ENCODE data around the gene DUSP12. TPM values are rescaled to one million over a fixed set of nuclear protein-coding genes. Genes with fewer than 3 reads are reported as not detected.

The DUSP12 gene
- total RNA-seq, 1 donor from 2014 or later, result 8.2 TPM

GRCh38 chr1:161726473-161727255 is 22.9 kb upstream of the DUSP12 start:
- DNase-seq (ENCODE audit: low spot score), result peak; percentile 90
- intact Hi-C loops (cut with DNase I), result loop anchor here (2.0 to 5.0 kb wide), 2 partner anchors 38 to 529 kb away; partner anchors contain the start of gene ADAMTS4

DNA sequence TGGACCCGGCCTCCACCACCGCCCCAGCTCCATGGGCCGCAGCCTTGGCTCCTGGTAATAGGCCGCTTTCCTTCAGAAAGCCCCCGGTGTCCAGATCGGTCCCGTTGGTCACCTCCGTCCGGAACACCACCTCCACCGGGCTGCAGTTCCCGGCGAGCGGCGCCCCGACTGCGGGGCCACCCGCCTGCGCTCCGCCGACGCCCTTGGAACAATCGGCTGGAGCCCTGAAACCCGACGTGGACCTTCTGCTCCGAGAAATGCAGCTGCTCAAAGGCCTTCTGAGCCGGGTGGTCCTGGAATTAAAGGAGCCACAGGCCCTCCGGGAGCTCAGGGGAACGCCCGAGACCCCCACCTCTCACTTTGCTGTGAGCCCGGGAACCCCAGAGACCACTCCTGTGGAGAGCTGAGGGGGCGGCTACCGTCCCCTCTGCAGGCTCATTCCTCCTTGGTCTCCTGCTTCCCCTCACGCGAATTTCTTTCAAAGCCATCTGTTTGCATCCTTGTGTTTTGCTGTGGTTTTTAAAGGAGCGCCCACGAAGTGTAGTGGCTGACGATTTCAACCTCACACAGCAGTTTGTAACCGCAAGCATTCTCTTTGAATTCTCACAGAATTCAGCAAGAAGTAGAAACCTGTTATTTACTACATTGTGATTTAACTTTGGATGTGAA is 22.2 kb upstream of the DUSP12 start:
- no peak for DNase-seq (ENCODE audit: low spot score)
- intact Hi-C loops (cut with DNase I), result loop anchor here (2.0 to 5.0 kb wide), 2 partner anchors 37 to 530 kb away; partner anchors contain the start of gene ADAMTS4

- intact Hi-C loops (cut with DNase I), result loop anchor here (5.0 kb wide), 1 partner anchor 531 kb away; the partner anchor contains the start of gene ADAMTS4
- no peak for DNase-seq (ENCODE audit: low spot score)
These were observed 21.0 kb upstream of the DUSP12 start for GRCh38 chr1:161728376-161729226.

GRCh38 chr1:161730050-161730564 is 19.5 kb upstream of the DUSP12 start:
- no peak for DNase-seq (ENCODE audit: low spot score)
- intact Hi-C loops (cut with DNase I), result loop anchor here (10.0 kb wide), 2 partner anchors 165 to 335 kb away; no protein-coding TSS in a partner anchor

DNA sequence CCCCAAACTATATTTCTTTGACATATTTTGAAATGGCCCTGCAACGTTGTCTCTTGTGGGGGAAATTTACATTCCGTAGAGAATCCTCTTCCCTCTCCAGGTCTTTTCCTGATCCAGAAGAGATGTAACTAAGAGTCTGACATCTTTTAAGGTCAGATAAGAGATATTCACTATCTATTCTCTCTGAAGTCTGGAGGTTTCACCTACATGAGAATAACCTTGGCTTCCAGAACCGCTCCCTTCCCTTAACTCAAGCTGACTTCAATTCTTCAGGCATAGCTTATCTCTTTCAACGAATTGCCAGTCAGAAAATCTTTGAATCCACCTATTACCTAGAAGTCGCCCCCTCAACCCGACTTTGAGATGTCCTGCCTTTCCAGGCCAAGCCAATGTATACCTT is 18.3 kb upstream of the DUSP12 start:
- intact Hi-C loops (cut with DNase I), result loop anchor here (10.0 kb wide), 2 partner anchors 166 to 336 kb away; no protein-coding TSS in a partner anchor
- DNase-seq (ENCODE audit: low spot score), result no peak

- intact Hi-C loops (cut with DNase I), result loop anchor here (10.0 kb wide), 2 partner anchors 167 to 337 kb away; no protein-coding TSS in a partner anchor
- no peak for DNase-seq (ENCODE audit: low spot score)
These were observed 17.4 kb upstream of the DUSP12 start for GRCh38 chr1:161731981-161732718.

GRCh38 chr1:161733526-161733925 is 16.1 kb upstream of the DUSP12 start:
- intact Hi-C loops (cut with DNase I), result loop anchor here (10.0 kb wide), 2 partner anchors 169 to 339 kb away; no protein-coding TSS in a partner anchor
- DNase-seq (ENCODE audit: low spot score), result no peak

DNA sequence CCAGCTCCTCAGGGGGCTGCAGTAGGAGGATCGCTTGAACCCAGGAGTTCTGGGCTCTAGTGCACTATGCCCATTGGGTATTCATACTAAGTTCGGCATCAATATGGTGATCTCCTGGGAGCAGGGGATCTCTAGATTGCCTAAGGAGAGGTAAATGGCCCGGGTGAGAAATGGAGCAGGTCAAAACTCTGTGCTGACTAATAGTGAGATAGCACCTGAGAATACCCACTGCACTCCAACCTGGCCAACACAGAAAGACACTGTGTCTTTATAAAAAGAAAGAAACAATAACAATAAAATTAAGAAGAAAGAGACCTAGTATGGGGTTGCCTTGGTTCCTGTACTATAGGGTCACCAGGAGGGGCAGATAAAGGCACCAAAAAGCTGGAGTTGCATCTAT is 13.7 kb upstream of the DUSP12 start:
- intact Hi-C loops (cut with DNase I), result loop anchor here (5.0 to 10.0 kb wide), 3 partner anchors 89 to 341 kb away; no protein-coding TSS in a partner anchor

GRCh38 chr1:161736335-161736969 is 13.1 kb upstream of the DUSP12 start:
- intact Hi-C loops (cut with DNase I), result loop anchor here (5.0 to 10.0 kb wide), 3 partner anchors 89 to 342 kb away; no protein-coding TSS in a partner anchor
- DNase-seq (ENCODE audit: low spot score), result no peak

More for the DNA sequence above, 13.7 kb upstream of the DUSP12 start:
- DNase-seq (ENCODE audit: low spot score), result no peak

DNA sequence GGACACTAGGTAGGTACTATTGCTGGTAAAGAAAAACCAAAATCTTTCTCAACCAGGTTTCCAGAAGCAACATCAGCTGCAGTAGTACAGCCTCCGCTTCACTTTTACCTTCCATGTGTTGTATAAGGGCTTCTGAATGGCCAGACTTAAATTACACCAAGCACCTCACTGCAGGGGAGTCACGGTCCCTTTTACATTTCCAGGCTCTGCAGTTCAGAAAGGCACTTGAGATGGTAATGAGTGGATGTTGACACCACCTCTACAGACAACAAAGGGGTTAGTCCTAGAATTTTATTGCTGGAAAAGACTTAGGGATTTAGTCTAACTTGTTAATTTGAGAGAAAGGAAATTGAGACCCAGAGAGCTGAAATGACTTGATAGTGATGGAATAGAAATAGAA is 12.0 kb upstream of the DUSP12 start:
- intact Hi-C loops (cut with DNase I), result loop anchor here (5.0 to 10.0 kb wide), 3 partner anchors 90 to 343 kb away; no protein-coding TSS in a partner anchor
- no peak for DNase-seq (ENCODE audit: low spot score)

GRCh38 chr1:161738627-161739287 is 10.8 kb upstream of the DUSP12 start:
- peak; percentile 77 for DNase-seq (ENCODE audit: low spot score)
- intact Hi-C loops (cut with DNase I), result loop anchor here (5.0 to 10.0 kb wide), 3 partner anchors 91 to 344 kb away; no protein-coding TSS in a partner anchor

GRCh38 chr1:161739865-161740566 is 9.6 kb upstream of the DUSP12 start:
- intact Hi-C loops (cut with DNase I), result loop anchor here (5.0 to 10.0 kb wide), 5 partner anchors 93 to 515 kb away; partner anchors contain the start of genes APOA2 and TOMM40L
- no peak for DNase-seq (ENCODE audit: low spot score)

DNA sequence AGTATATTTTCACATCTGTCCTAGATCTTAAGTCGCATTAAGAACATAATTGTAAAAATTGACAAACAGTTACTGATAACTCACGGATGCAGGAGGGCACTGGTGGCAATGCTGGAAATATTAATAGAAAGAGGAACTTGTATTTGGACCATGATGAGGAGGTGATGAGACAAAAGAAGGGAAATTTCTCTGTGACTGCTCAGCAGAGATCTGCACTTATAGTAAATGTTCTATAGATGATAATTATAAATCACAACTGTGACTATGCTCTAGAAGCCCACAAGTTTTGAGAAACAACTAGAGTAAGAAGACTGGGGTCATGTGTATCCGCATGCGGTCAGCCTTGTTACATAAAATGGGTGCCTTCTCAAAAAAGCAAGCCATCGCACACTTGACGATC is 8.7 kb upstream of the DUSP12 start:
- DNase-seq (ENCODE audit: low spot score), result no peak
- intact Hi-C loops (cut with DNase I), result loop anchor here (10.0 kb wide), 2 partner anchors 256 to 516 kb away; partner anchors contain the start of genes APOA2 and TOMM40L

GRCh38 chr1:161743231-161743630 is 6.4 kb upstream of the DUSP12 start:
- intact Hi-C loops (cut with DNase I), result loop anchor here (10.0 kb wide), 2 partner anchors 258 to 518 kb away; partner anchors contain the start of genes APOA2 and TOMM40L
- DNase-seq (ENCODE audit: low spot score), result no peak

- DNase-seq (ENCODE audit: low spot score), result no peak
- intact Hi-C loops (cut with DNase I), result loop anchor here (10.0 kb wide), 2 partner anchors 263 to 523 kb away; partner anchors contain the start of genes APOA2 and TOMM40L
These were observed 1.8 kb upstream of the DUSP12 start for GRCh38 chr1:161747801-161748200.

DNA sequence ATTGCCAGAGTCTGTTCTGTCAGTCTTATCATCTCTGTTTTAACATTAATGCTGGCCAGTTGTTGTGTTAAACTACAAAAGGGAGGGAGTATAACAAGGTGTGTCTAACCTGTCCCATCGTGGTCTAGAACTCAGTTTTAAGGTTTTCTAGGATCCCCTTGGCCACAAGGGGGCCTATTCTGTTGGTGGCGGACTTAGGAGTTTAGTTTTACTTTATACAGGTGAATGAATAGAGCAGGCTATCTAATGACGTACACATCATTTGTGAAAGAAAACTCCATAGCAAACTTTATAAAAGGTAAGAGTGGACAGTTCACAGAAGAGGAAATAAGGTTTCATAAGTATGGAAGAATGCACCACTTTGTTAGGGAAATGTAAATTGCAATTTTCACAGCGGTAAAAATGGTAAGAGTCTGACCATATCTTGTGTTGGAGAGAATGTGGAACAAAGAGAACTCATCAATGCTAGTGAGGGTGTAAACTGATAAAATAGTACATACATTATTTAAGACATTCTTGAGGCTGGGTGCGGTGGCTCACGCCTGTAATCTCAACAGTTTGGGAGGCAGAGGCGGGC is 14.0 kb downstream of the DUSP12 start:
- intact Hi-C loops (cut with DNase I), result loop anchor here (2.0 kb wide), 1 partner anchor 37 kb away; no protein-coding TSS in a partner anchor
- no peak for DNase-seq (ENCODE audit: low spot score)

All from cardiac septum (tissue), 1 donor.